C4-2B (cell line): ENCODE measurements around the gene SLC11A1.

Experiments used
- CTCF ChIP-seq: fragments of 450-650 bp; conservative IDR thresholded peaks from 2 replicates; pipeline ENCODE4 v1.5.1; 2017; ENCODE audit warnings: mild to moderate bottlenecking
- ZFX ChIP-seq: fragments of 450-650 bp; IDR thresholded peaks from 2 replicates; pipeline ENCODE4 v1.6.1; 2017

- TF ChIP-seq ZFX = no peak
- TF ChIP-seq CTCF = no peak
Measured at GRCh38 chr2:218342837-218343236, 39.2 kb upstream of the SLC11A1 start.
